Thoracic aorta (tissue), 2 donors: ENCODE measurements around the gene HMCN1. TPM values are rescaled to one million over a fixed set of nuclear protein-coding genes. Genes with fewer than 3 reads are reported as not detected.

Source experiments
- ATAC-seq: fragments of 150-250 bp; one replicate; pipeline ENCODE4 v1.8.0; 2017; ENCODE audit warnings: low read depth; ENCODE audit not compliant: insufficient number of reproducible peaks, low FRiP score
- DNase-seq: peaks from one replicate; pipeline ENCODE4 v3.0.0-alpha.2; 2020; ENCODE audit warnings: low spot score
- H3K27ac ChIP-seq, 2 donors: fragments of 200-600 bp; sonication (generic); 1 replicate in 1 of 2; 2 replicates in 1 of 2; pipeline ENCODE4 v1.5.1; 2016; ENCODE audit warnings: mild to moderate bottlenecking in 2 of 2, moderate library complexity in 2 of 2
- H3K27me3 ChIP-seq: fragments of 200-600 bp; sonication (generic); replicated peaks from 2 replicates; pipeline ENCODE4 v1.6.0; 2016; ENCODE audit warnings: mild to moderate bottlenecking; ENCODE audit not compliant: insufficient read depth
- H3K36me3 ChIP-seq: fragments of 200-600 bp; sonication (generic); one replicate; pipeline ENCODE4 v1.5.1; 2016
- H3K4me1 ChIP-seq, 2 donors: fragments of 200-600 bp; sonication (generic); 1 replicate in 1 of 2; 2 replicates in 1 of 2; pipeline versions ENCODE4 v1.5.1 to v1.6.0; 2016; ENCODE audit warnings: low read depth in 2 of 2, mild to moderate bottlenecking in 1 of 2; ENCODE audit not compliant: control insufficient read depth in 1 of 2
- H3K4me3 ChIP-seq: fragments of 200-600 bp; sonication (generic); 2 replicates; pipeline ENCODE4 v1.5.1; 2016; ENCODE audit warnings: mild to moderate bottlenecking
- H3K9me3 ChIP-seq: fragments of 200-600 bp; sonication (generic); 2 replicates; pipeline ENCODE4 v1.5.1; 2016
- total RNA-seq, 2 donors: library from RNA; depleted of rRNA; stranded (reverse); fragments of >200 nt; gene quantifications; one replicate each; pipeline versions ENCODE4 v1.1.0 to v1.2.3, GENCODE V29; 2016
- TF ChIP-seq, protein P1 (sequence below): fragments of 200-600 bp; sonication (generic); IDR thresholded peaks from one replicate; pipeline ENCODE4 v1.5.1; 2019; ENCODE audit warnings: antibody characterized with exemption

The HMCN1 gene
- total RNA-seq, 2 donors from 2014 or later: 142 to 191 TPM

DNA sequence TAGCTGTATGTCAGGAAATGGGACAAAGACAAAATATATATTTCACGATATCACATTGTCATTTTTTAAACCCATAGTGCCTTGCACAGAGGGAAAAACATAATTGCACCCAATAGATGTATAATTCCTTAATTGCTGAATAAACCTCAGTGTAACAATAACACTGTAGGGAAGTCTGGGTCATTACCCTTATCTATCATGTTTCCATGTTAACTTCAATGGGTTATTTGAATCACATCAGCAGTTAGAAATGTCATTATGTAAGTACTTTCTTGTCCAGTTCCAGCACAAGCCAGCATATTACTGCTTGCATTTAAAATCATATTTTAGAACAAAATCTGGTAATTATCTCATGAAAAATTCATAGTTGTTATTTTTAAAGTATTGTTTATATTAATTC, 222.7 kb downstream of the HMCN1 start:
- no peak overlapping the region for H3K4me3 ChIP-seq
- ATAC-seq (no peak), DNase-seq (no peak)
- TF ChIP-seq, protein P1, sequence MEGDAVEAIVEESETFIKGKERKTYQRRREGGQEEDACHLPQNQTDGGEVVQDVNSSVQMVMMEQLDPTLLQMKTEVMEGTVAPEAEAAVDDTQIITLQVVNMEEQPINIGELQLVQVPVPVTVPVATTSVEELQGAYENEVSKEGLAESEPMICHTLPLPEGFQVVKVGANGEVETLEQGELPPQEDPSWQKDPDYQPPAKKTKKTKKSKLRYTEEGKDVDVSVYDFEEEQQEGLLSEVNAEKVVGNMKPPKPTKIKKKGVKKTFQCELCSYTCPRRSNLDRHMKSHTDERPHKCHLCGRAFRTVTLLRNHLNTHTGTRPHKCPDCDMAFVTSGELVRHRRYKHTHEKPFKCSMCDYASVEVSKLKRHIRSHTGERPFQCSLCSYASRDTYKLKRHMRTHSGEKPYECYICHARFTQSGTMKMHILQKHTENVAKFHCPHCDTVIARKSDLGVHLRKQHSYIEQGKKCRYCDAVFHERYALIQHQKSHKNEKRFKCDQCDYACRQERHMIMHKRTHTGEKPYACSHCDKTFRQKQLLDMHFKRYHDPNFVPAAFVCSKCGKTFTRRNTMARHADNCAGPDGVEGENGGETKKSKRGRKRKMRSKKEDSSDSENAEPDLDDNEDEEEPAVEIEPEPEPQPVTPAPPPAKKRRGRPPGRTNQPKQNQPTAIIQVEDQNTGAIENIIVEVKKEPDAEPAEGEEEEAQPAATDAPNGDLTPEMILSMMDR: no peak
- H3K36me3 ChIP-seq: no peaks in the 10 kb centered on the region
- H3K27ac ChIP-seq: peak overlapping the region in 1 of 2 donors; percentile 47
- H3K4me1 ChIP-seq: peaks cover 15 to 24% of the 10 kb centered on the region in 2 donors
- no peaks in the 10 kb centered on the region for H3K27me3 ChIP-seq
- no peaks in the 10 kb centered on the region for H3K9me3 ChIP-seq

DNA sequence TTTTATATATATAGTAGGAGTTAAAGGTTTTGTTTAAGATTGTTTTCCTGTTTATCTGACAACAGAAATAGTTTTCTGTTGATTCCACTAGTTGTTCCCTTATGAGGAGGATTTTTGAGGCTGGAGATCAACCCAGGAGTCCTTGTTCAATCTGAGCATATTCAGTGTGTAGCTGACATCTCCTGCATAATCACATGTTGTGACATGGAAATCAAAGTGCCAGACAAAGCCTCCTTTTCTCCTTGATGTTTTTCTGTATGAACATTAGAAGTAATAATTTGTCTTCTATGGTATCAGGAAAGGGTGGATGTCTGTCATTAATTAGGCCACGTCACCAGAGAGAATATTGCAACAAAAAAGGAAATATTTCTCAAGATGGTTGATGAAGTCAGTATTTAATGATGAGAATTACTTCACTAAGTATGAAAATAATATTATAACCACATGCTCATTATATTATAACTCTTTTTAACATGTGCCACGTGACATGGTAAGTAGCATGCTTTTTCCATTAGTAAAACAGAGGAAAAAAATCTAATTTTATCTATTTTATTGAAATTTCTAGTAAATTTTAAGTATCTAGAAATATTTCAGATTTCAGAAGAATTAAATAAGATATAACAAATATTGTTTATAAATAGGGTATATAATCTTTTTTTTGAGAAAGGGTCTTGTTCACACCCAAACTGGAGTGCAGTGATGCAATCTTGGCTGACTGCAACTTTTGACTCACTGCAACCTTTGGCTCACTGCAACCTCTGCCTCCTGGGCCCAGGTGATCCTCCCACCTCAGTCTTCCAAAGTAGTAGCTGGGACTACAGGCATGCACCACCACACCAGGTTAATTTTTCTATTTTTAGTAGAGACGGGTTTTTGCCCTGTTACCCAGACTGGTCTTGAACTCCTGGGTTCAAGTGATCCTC, 223.5 kb downstream of the HMCN1 start:
- H3K27me3 ChIP-seq: no peaks in the 10 kb centered on the region
- TF ChIP-seq, protein P1: no peak
- H3K4me3 ChIP-seq: no peak overlapping the region
- DNase-seq: no peak
- H3K9me3 ChIP-seq: no peaks in the 10 kb centered on the region
- H3K36me3 ChIP-seq: no peaks in the 10 kb centered on the region
- H3K4me1 ChIP-seq: peaks cover 19 to 24% of the 10 kb centered on the region in 2 donors
- peak overlapping the region in 1 of 2 donors; percentile 47 for H3K27ac ChIP-seq
- ATAC-seq: no peak

DNA sequence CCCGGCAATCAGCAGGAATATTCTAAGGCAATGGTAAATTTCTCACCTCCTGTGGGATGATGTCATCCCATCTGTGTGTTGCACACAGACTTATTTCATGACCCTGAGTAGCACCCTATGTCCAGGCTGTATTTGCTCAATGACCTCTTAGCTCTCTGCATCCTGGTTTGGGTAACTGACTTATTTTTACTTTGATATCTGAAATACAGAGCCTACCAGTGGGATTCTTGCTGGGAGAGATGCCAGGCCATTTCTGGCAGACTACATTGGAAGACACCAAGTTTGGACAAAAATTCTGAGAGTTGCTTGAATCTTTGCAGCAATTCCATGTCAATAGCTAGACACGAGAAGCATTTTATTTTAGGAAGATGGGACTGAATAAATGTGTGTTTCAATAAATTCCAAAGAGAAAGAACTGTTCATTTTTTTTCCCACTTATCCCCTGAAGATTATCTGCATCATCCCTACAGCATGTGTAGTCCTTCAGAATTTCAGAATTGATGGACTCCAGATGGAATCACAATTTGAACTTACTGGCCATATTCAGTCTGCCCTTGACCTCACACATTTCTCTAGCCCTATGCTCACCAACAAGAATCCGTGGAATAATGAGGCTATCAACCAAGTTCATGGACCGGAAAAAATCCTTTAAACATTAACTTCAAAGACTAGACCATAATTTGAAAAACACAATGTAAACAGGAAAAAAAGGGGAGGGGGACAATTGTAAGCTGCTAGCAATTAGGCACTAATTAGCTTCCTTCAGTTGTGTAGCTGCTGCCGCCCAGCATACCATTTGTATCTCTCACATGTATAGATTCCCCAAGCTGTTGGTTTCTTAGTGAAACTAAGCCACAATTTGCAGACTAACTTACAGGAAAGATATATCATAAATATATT, 226.5 kb downstream of the HMCN1 start:
- Histone ChIP-seq H3K27ac (peak overlapping the region; percentile 7 to 34), H3K4me1 (peaks cover 23 to 39% of the 10 kb centered on the region in 2 donors), H3K27me3 (no peaks in the 10 kb centered on the region), H3K9me3 (no peaks in the 10 kb centered on the region), H3K36me3 (no peaks in the 10 kb centered on the region), H3K4me3 (no peak overlapping the region)
- DNase-seq (no peak), ATAC-seq (no peak)
- TF ChIP-seq, protein P1: no peak

DNA sequence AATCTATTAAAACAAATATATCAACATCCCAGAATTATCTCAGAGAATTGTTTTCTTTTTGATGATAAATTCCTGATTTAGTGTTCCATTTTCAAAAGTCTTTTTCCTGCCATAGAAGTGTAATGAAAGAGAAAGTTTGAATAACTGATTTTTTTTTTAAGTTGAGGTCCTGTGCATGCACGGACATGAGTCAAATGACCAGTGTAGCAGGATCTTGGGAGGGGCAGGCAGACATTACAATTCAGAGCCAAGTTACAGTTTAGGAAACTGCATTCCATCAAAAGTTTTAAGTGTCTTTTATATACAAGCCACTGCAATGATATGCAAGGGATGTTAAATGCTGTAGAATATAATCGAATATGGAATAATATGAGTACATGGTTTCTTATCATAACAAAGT, 227.5 kb downstream of the HMCN1 start:
- no peaks in the 10 kb centered on the region for H3K27me3 ChIP-seq
- H3K36me3 ChIP-seq: no peaks in the 10 kb centered on the region
- H3K27ac ChIP-seq: peak overlapping the region; percentile 9 to 49
- H3K4me1 ChIP-seq: peaks cover 22 to 44% of the 10 kb centered on the region in 2 donors
- TF ChIP-seq, protein P1: no peak
- DNase-seq (no peak), ATAC-seq (no peak)
- no peak overlapping the region for H3K4me3 ChIP-seq
- no peaks in the 10 kb centered on the region for H3K9me3 ChIP-seq

DNA sequence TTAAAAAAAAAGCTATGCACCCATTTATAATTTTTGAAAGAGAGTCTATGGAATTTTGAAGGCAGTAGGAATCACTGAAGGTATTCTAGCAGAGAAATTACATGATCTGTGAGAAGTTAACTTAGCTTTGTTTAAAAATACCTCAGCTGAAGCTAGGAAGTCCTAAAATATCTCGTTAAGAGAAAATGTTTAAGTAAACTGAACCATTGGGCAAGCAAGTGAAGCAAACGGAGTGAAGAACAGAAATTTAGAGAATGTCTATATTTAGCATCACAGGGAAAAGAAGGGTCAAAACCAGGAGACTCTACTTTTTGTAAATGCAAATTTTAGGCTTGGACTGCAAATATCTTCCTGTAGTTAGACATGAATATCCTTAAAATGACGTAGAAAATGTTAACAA, 230.8 kb downstream of the HMCN1 start:
- Histone ChIP-seq H3K27ac (peak overlapping the region; percentile 73 to 75), H3K36me3 (no peaks in the 10 kb centered on the region)

More for the DNA sequence above, 230.8 kb downstream of the HMCN1 start:
- peaks cover 28 to 53% of the 10 kb centered on the region in 2 donors for H3K4me1 ChIP-seq
- DNase-seq (no peak), ATAC-seq (no peak)
- no peaks in the 10 kb centered on the region for H3K27me3 ChIP-seq
- TF ChIP-seq, protein P1: no peak
- peak overlapping the region; percentile 26 for H3K4me3 ChIP-seq
- no peaks in the 10 kb centered on the region for H3K9me3 ChIP-seq
